Tibial artery (tissue), 4 donors: ENCODE data around the gene LITAF.
A peak's percentile ranks its signal among the peaks of the same experiment; 100 is the strongest.

Source experiments
- DNase-seq, 2 donors: peaks; one replicate each; pipeline ENCODE4 v3.0.0-alpha.2; 2019
- H3K27ac ChIP-seq, 2 donors: fragments of 200-600 bp; sonication (generic) in 1 of 2; 1 replicate in 1 of 2; 2 replicates in 1 of 2; pipeline ENCODE4 v1.5.1; 2018 to 2019; ENCODE audit warnings: mild to moderate bottlenecking in 1 of 2
- H3K27me3 ChIP-seq, 2 donors: fragments of 200-600 bp; sonication (generic) in 1 of 2; one replicate each; pipeline versions ENCODE4 v1.5.1 to v1.6.0; 2016 to 2019
- H3K36me3 ChIP-seq, 3 donors: fragments of 200-600 bp; sonication (generic) in 2 of 3; one replicate each; pipeline ENCODE4 v1.5.1; 2016 to 2019; ENCODE audit warnings: mild to moderate bottlenecking in 2 of 3
- H3K4me1 ChIP-seq, 4 donors: fragments of 200-600 bp; sonication (generic) in 2 of 4; 1 replicate in 3 of 4; 2 replicates in 1 of 4; pipeline ENCODE4 v1.5.1; 2016 to 2019
- H3K4me3 ChIP-seq, 2 donors: fragments of 200-600 bp; sonication (generic) in 1 of 2; 1 replicate in 1 of 2; 2 replicates in 1 of 2; pipeline ENCODE4 v1.5.1; 2018 to 2019; ENCODE audit warnings: mild to moderate bottlenecking in 2 of 2
- H3K9me3 ChIP-seq, 3 donors: fragments of 200-600 bp; sonication (generic) in 1 of 3; one replicate each; pipeline ENCODE4 v1.5.1; 2016 to 2019
- intact Hi-C: fragments of 100-400 bp; cut with DNase I; formaldehyde crosslinking; loops from one replicate; pipeline ENCODE4 v1.15.0; 2023; ENCODE audit warnings: low total_unique reads
- TF ChIP-seq, protein P1 (sequence below), 2 experiments: fragments of 200-600 bp in 1 of 2; fragments of 450-650 bp in 1 of 2; IDR thresholded peaks; one replicate each; pipeline ENCODE4 v1.5.1; 2017 to 2019; ENCODE audit warnings: antibody characterized with exemption in 2 of 2, mild to moderate bottlenecking in 1 of 2, moderate library complexity in 1 of 2

The LITAF gene

DNA sequence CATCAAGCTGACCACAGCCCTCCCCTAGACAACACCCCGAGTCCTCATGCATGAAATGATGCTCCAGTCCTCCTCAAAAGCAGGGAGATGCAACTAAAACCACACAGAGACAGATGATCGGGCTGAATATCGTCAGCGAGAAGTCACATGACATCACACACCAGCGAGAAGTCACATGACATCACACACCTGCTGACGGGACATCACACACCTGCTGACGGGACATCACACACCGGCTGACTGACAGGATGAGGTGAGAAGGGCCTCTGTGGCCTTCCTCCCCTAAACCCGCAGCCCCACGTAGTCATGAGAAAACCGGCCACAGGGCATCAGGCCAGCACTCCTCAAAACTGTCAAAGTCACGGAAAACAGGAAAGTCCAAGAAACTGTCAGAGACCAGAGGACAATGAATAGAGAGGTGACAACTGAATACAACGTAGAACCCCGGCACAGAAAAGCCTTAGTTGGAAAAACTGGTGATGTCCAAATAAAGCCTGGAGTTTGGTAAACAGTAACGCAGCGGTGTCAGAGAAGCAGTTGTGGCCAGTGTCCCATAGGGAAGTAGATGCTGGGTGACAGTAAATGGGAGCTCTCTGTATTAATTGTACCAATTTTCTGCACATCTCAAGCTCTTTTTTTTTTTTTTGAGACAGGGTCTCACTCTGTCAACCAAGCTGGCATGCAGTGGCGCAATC lies 14.3 kb downstream of the LITAF start:
- Histone ChIP-seq H3K4me3 (no peak overlapping the region), H3K27me3 (no peaks in the 10 kb centered on the region), H3K4me1 (peaks cover 0 to 70% (median 40%) of the 10 kb centered on the region in 4 donors), H3K36me3 (no peaks in the 10 kb centered on the region), H3K9me3 (no peaks in the 10 kb centered on the region), H3K27ac (peak overlapping the region; percentile 8 to 27)
- intact Hi-C loops = no loop called here
- TF ChIP-seq, protein P1, sequence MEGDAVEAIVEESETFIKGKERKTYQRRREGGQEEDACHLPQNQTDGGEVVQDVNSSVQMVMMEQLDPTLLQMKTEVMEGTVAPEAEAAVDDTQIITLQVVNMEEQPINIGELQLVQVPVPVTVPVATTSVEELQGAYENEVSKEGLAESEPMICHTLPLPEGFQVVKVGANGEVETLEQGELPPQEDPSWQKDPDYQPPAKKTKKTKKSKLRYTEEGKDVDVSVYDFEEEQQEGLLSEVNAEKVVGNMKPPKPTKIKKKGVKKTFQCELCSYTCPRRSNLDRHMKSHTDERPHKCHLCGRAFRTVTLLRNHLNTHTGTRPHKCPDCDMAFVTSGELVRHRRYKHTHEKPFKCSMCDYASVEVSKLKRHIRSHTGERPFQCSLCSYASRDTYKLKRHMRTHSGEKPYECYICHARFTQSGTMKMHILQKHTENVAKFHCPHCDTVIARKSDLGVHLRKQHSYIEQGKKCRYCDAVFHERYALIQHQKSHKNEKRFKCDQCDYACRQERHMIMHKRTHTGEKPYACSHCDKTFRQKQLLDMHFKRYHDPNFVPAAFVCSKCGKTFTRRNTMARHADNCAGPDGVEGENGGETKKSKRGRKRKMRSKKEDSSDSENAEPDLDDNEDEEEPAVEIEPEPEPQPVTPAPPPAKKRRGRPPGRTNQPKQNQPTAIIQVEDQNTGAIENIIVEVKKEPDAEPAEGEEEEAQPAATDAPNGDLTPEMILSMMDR (IDR thresholded peaks at IDR 0.05) = no peak
- peak in 1 of 2 donors; percentile 60 for DNase-seq

DNA sequence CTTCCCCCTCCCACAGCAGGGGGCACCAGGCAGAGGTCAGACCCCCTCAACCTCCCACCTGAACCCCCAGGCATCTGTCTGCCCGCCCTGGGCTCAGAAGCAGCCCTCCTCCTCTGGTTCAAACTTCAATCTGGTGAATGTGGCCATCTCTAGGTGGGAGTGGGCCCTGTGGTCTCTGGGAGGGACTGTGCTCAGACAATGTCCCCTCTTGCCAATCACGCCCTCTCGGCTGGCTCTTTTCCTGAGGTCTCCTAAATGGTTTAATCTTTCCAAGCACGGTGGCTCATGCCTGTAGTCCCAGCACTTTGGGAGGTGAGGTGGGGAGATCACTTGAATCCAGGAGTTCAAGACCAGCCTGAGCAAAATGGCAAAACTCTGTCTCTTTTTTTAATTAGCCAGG lies 15.2 kb downstream of the LITAF start:
- TF ChIP-seq, protein P1 (IDR thresholded peaks at IDR 0.05) = no peak
- H3K36me3 ChIP-seq = no peaks in the 10 kb centered on the region
- H3K9me3 ChIP-seq = no peaks in the 10 kb centered on the region
- peaks cover 0 to 61% (median 36%) of the 10 kb centered on the region in 4 donors for H3K4me1 ChIP-seq
- H3K27ac ChIP-seq = peak overlapping the region; percentile 8 to 23
- DNase-seq = no peak
- H3K4me3 ChIP-seq = no peak overlapping the region
- intact Hi-C loops = no loop called here
- no peaks in the 10 kb centered on the region for H3K27me3 ChIP-seq

DNA sequence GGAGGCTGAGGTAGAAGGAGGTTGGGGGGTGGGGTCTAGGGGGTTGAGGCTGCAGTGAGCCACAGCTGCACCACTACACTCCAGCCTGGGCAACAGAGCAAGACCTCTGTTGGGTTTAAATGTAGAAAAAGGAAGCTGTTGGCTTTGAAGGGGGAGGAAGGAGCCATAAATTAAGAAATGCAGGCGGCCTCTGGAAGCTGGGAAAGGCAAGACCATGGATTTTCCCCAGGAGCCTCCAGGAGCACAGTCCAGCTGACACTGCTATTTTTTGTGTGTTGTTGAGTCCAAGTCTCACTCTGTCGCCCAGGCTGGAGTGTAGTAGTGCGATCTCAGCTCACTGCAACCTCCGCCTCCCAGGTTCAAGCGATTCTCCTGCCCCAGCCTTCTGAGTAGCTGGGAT lies 15.9 kb downstream of the LITAF start:
- Histone ChIP-seq H3K4me1 (peaks cover 0 to 53% (median 29%) of the 10 kb centered on the region in 4 donors), H3K4me3 (no peak overlapping the region), H3K9me3 (no peaks in the 10 kb centered on the region), H3K27me3 (no peaks in the 10 kb centered on the region), H3K27ac (no peak overlapping the region), H3K36me3 (no peaks in the 10 kb centered on the region)
- intact Hi-C loops = no loop called here
- TF ChIP-seq, protein P1 (IDR thresholded peaks at IDR 0.05) = no peak
- DNase-seq = no peak

DNA sequence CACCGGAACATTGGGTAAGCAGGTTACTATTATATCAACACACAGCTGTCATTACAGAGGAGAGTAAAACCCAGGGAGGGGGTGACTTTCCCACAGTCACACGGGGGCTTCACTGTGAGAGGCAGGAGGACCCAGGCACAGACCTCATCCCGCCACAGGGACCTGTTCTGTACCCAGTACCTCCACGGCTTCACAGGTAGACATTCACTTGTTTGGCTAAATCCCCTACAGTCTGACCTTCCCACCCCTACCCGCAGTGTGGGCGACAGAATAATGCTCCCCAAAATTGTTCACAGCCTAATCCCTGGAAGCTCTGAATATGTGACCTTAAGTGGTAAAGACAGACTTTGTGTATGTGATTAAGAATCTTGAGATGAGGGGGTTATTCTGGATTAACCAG lies 16.5 kb downstream of the LITAF start:
- H3K9me3 ChIP-seq = no peaks in the 10 kb centered on the region
- no peaks in the 10 kb centered on the region for H3K36me3 ChIP-seq

DNA sequence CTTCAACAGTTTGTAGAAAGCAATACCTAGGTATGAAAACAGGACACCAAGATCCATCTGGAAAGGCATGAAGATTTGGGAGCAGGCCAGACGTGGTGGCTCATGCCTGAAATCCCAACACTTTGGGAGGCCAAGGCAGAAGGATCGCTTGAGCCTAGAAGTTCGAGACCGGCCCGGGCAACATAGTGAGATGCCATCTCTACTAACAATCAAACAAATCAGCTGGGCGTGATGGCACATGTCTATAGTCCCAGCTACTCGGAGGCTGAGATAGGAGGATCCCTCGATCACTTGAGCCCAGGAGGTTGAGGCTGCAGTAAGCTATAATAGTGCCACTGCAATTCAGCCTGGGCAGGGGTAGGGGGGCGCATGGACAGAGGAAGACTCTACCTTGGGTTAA lies 20.3 kb downstream of the LITAF start:
- Histone ChIP-seq H3K4me1 (peaks cover 0 to 31% (median 7%) of the 10 kb centered on the region in 4 donors), H3K4me3 (no peak overlapping the region), H3K27me3 (no peaks in the 10 kb centered on the region), H3K27ac (no peak overlapping the region), H3K9me3 (no peaks in the 10 kb centered on the region), H3K36me3 (no peaks in the 10 kb centered on the region)
- TF ChIP-seq, protein P1 (IDR thresholded peaks at IDR 0.05) = no peak
- peak in 1 of 2 donors; percentile 56 for DNase-seq
- intact Hi-C loops = no loop called here

More for the DNA sequence above, 16.5 kb downstream of the LITAF start:
- no peak overlapping the region for H3K4me3 ChIP-seq
- no peak for DNase-seq
- peaks cover 0 to 48% (median 25%) of the 10 kb centered on the region in 4 donors for H3K4me1 ChIP-seq
- no peak overlapping the region for H3K27ac ChIP-seq
- intact Hi-C loops = no loop called here
- TF ChIP-seq, protein P1 (IDR thresholded peaks at IDR 0.05) = no peak
- H3K27me3 ChIP-seq = no peaks in the 10 kb centered on the region
